ENCODE results near the gene NCOA7.

GRCh38 chr6:125818225-125818657 is 27.5 kb downstream of the NCOA7 start:
- TF ChIP-seq POLR2A (IDR thresholded peaks at IDR 0.05) = no peak
- no peak for TF ChIP-seq CTCF (IDR thresholded peaks at IDR 0.05)
